SK-N-MC (cell line): ENCODE data around the gene ZNF282.
"Not testable (repeated sequence)": the region's sequence is repeated elsewhere in the genome, so short reads cannot be mapped to it uniquely, and the experiment has no call there.

Experiments
- EZH2 ChIP-seq: fragments of 200-600 bp; sonication (generic); IDR thresholded peaks from one replicate; pipeline ENCODE4 v1.6.1; 2017; ENCODE audit warnings: antibody characterized with exemption
- POLR2AphosphoS5 ChIP-seq: IDR thresholded peaks from 2 replicates; pipeline ENCODE4 v1.6.1; 2012; ENCODE audit warnings: mild to moderate bottlenecking, low read depth, low read length, borderline replicate concordance

DNA sequence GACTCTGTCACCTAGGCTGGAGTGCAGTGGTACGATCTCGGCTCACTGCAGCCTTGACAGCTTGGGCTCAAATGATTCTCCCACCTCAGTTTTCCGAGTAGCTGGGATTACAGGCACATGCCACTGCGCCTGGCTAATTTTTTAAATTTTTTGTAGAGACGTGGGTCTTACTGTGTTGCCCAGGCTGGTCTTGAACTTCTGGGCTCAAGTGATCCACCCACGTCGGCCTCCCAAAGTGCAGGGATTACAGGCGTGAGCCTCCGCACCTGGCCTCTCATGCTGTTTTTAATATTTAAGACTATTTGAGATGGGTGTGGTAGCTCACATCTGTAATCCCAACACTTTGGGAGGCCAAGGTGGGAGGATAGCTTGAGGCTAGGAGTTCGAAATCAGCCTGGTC is 56.2 kb downstream of the ZNF282 start:
- TF ChIP-seq POLR2AphosphoS5, EZH2: not testable (repeated sequence)
